Ascending aorta (tissue), 2 donors: ENCODE data around the gene RGS1. TPM values are rescaled to one million over a fixed set of nuclear protein-coding genes. Genes with fewer than 3 reads are reported as not detected.

ENCODE experiments used
- DNase-seq, 2 donors: peaks; one replicate each; pipeline ENCODE4 v3.0.0-alpha.2; 2019; ENCODE audit warnings: low spot score in 2 of 2
- H3K27ac ChIP-seq, 2 donors: fragments of 200-600 bp; sonication (generic); one replicate each; pipeline ENCODE4 v1.5.1; 2016 to 2017; ENCODE audit warnings: mild to moderate bottlenecking in 1 of 2
- H3K27me3 ChIP-seq: fragments of 200-600 bp; sonication (generic); one replicate; pipeline ENCODE4 v1.5.1; 2017
- H3K36me3 ChIP-seq, 2 donors: fragments of 200-600 bp; sonication (generic); one replicate each; pipeline ENCODE4 v1.5.1; 2016
- H3K4me1 ChIP-seq, 2 donors: fragments of 200-600 bp; sonication (generic); one replicate each; pipeline ENCODE4 v1.5.1; 2016 to 2017; ENCODE audit warnings: mild to moderate bottlenecking in 1 of 2
- H3K4me3 ChIP-seq, 2 donors: fragments of 200-600 bp; sonication (generic); one replicate each; pipeline ENCODE4 v1.5.1; 2016 to 2017; ENCODE audit warnings: mild to moderate bottlenecking in 1 of 2
- H3K9me3 ChIP-seq, 2 donors: fragments of 200-600 bp; sonication (generic); one replicate each; pipeline ENCODE4 v1.5.1; 2016
- intact Hi-C: fragments of 100-400 bp; cut with DNase I; formaldehyde crosslinking; loops from one replicate; pipeline ENCODE4 v1.15.1; 2023
- total RNA-seq: library from RNA; depleted of rRNA; stranded (reverse); fragments of >200 nt; gene quantifications from one replicate; pipeline ENCODE4 v1.1.0, GENCODE V29; 2016
- TF ChIP-seq, protein P1 (sequence below), 3 experiments: fragments of 200-600 bp in 2 of 3; fragments of 450-650 bp in 1 of 3; sonication (generic) in 2 of 3; IDR thresholded peaks; one replicate each; pipeline ENCODE4 v1.5.1; 2016 to 2019; ENCODE audit warnings: antibody characterized with exemption in 3 of 3, mild to moderate bottlenecking in 1 of 3, moderate library complexity in 1 of 3

The RGS1 gene
- total RNA-seq, 1 donor from 2014 or later: 13.0 TPM

DNA sequence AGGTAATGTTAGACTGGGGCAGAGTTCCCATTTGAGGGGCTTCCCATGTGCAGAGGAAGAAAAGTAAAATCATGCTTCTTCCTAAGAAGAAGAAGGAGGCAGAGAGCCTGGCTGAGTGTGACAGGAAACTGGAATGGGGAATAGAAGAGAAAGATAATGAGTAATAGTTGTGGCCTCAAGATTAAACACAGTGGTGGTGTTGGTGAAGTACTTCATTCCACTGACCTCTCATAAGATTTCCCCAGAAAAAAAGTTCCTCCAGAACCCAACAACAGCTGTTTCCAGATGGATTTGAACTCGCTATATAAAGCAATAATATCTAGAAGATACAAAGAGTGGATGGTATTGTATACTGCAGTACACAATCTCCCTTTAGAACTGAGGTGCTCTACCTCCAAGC is 13.0 kb downstream of the RGS1 start:
- H3K27ac ChIP-seq: no peak overlapping the region
- TF ChIP-seq, protein P1, sequence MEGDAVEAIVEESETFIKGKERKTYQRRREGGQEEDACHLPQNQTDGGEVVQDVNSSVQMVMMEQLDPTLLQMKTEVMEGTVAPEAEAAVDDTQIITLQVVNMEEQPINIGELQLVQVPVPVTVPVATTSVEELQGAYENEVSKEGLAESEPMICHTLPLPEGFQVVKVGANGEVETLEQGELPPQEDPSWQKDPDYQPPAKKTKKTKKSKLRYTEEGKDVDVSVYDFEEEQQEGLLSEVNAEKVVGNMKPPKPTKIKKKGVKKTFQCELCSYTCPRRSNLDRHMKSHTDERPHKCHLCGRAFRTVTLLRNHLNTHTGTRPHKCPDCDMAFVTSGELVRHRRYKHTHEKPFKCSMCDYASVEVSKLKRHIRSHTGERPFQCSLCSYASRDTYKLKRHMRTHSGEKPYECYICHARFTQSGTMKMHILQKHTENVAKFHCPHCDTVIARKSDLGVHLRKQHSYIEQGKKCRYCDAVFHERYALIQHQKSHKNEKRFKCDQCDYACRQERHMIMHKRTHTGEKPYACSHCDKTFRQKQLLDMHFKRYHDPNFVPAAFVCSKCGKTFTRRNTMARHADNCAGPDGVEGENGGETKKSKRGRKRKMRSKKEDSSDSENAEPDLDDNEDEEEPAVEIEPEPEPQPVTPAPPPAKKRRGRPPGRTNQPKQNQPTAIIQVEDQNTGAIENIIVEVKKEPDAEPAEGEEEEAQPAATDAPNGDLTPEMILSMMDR (IDR thresholded peaks at IDR 0.05): no peak
- H3K9me3 ChIP-seq: no peaks in the 10 kb centered on the region
- H3K4me3 ChIP-seq: no peak overlapping the region
- intact Hi-C loops: no loop called here
- H3K36me3 ChIP-seq: no peaks in the 10 kb centered on the region
- no peaks in the 10 kb centered on the region for H3K27me3 ChIP-seq
- DNase-seq: no peak
- no peaks in the 10 kb centered on the region for H3K4me1 ChIP-seq

GRCh38 chr1:192589813-192590212 is 14.2 kb downstream of the RGS1 start:
- Histone ChIP-seq H3K4me1 (no peaks in the 10 kb centered on the region), H3K4me3 (no peak overlapping the region), H3K36me3 (no peaks in the 10 kb centered on the region), H3K27ac (no peak overlapping the region), H3K9me3 (no peaks in the 10 kb centered on the region), H3K27me3 (no peaks in the 10 kb centered on the region)
- intact Hi-C loops: no loop called here
- TF ChIP-seq, protein P1 (IDR thresholded peaks at IDR 0.05): no peak
- DNase-seq: no peak

GRCh38 chr1:192592517-192592916 is 16.9 kb downstream of the RGS1 start:
- H3K27ac ChIP-seq: no peak overlapping the region
- H3K27me3 ChIP-seq: no peaks in the 10 kb centered on the region
- intact Hi-C loops: no loop called here
- H3K36me3 ChIP-seq: no peaks in the 10 kb centered on the region
- H3K4me3 ChIP-seq: no peak overlapping the region
- TF ChIP-seq, protein P1 (IDR thresholded peaks at IDR 0.05): no peak
- no peak for DNase-seq
- H3K4me1 ChIP-seq: no peaks in the 10 kb centered on the region
- H3K9me3 ChIP-seq: no peaks in the 10 kb centered on the region

- no peak for DNase-seq
- Histone ChIP-seq H3K9me3 (no peaks in the 10 kb centered on the region), H3K27me3 (no peaks in the 10 kb centered on the region), H3K4me1 (no peaks in the 10 kb centered on the region), H3K4me3 (no peak overlapping the region), H3K27ac (no peak overlapping the region), H3K36me3 (no peaks in the 10 kb centered on the region)
- intact Hi-C loops: no loop called here
- TF ChIP-seq, protein P1 (IDR thresholded peaks at IDR 0.05): no peak
These were observed 17.6 kb downstream of the RGS1 start for GRCh38 chr1:192592981-192593708.

DNA sequence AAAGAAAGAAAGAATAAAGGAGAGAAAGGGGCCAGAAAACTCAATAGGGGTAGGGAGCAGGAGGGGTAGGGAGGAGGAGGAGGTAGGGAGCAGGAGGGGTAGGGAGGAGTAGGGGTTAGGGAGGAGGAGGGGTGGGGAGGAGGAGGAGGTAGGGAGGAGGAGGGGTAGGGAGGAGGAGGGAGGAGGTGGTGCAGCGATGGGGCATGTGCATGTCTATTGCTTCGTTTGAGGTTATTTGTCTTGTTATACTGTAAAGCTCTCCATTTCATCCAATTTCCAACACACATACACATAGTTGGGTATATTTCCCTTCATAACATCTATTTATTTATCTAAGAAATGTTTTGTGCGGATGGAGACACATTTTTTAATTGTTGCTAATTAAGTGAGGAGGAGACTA is 19.7 kb downstream of the RGS1 start:
- no peak for DNase-seq

More for the DNA sequence above, 19.7 kb downstream of the RGS1 start:
- intact Hi-C loops: no loop called here
- Histone ChIP-seq H3K27me3 (no peaks in the 10 kb centered on the region), H3K4me1 (no peaks in the 10 kb centered on the region), H3K36me3 (no peaks in the 10 kb centered on the region), H3K4me3 (no peak overlapping the region), H3K27ac (no peak overlapping the region), H3K9me3 (no peaks in the 10 kb centered on the region)
- TF ChIP-seq, protein P1 (IDR thresholded peaks at IDR 0.05): no peak
